Putamen (tissue), 1 donor: ENCODE data around the gene TRMT1.
"Not testable (repeated sequence)": the region's sequence is repeated elsewhere in the genome, so short reads cannot be mapped to it uniquely, and the experiment has no call there.

Experiments
- DNase-seq: peaks from one replicate; pipeline ENCODE4 v3.0.0-alpha.2; 2016; ENCODE audit warnings: low spot score

The TRMT1 gene

GRCh38 chr19:13116282-13117175 lies at the start of gene TRMT1:
Gene TRMT1 (minus strand): TSS chr19:13116740. CDS start chr19:13116399, 341 bp downstream.
- DNase-seq = peak; percentile 91

GRCh38 chr19:13166151-13166550 lies 49.6 kb upstream of the TRMT1 start:
- not testable (repeated sequence) for DNase-seq

DNA sequence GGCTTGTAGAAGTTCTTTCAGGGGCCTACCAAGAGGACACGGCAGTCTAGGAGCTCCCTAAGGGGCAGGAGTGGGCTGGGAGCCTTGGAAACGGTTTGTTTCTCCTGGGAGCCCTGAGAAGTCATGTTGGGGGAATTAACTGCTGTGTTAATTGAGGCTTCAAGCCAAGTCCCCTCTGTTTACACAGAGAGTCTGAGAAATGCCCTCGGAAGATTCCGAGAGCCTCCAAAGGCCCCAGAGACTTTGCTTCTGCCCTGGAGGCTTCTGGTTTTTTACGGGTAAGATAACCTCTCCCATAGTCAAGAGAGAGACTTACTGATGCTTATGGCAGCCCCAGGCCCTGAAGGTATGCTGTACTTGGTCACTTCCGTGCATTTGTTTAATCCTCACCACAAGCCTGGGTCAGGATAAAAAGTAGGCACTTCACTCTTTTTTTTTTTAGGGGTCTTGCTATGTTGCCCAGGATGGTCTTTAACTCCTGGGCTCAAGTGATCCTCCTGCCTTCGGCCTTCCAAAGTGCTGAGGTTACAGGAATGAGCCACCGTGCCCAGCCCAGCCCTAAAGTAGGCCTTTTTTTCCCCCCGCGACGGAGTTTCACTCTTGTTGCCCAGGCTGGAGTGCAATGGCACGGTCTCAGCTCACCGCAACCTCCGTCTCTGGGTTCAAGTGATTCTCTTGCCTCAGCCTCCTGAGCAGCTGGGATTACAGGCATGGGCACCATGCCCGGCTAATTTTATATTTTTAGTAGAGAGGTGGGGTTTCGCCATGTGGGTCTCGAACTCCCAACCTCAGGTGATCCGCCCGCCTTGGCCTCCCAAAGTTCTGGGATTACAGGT lies 48.8 kb upstream of the TRMT1 start:
- DNase-seq = no peak

GRCh38 chr19:13164343-13165161 lies 48.0 kb upstream of the TRMT1 start:
- DNase-seq = no peak

DNA sequence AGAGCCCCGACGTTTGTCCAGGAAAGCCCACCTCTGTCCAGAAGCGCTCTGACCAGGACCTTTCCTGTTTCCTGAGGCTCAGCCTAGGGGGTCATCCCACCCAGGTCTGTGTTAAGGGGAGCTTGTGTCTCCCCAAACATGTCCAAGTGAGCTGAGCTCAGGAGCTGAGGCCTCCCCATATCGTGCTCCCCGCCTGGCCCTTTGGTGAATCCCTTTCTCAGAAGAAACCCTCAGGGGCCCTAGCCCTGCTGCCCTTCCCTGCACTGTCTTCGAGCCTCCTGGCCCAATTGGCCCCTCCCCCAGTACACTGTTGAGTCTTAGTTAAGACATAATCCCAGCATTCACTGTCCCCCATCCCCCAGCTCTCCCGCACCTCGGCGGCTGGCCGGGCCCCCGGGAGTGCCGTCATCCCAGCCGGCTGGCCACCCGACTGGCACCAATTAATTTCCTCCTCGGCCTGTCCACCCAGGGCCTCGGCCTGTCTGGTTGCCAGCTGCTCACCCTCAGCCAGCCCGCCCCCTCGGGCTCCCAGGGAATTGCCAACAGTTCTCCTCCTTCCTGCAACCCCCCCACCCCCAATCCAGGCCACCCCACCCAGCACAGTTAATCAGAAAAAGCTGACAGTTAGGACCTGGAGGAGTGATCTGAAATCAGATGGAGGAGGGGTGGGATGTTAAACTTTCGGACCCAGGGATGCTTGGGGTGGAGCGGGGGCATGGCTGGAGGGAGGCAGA lies 47.2 kb upstream of the TRMT1 start:
- DNase-seq = peak; percentile 22

DNA sequence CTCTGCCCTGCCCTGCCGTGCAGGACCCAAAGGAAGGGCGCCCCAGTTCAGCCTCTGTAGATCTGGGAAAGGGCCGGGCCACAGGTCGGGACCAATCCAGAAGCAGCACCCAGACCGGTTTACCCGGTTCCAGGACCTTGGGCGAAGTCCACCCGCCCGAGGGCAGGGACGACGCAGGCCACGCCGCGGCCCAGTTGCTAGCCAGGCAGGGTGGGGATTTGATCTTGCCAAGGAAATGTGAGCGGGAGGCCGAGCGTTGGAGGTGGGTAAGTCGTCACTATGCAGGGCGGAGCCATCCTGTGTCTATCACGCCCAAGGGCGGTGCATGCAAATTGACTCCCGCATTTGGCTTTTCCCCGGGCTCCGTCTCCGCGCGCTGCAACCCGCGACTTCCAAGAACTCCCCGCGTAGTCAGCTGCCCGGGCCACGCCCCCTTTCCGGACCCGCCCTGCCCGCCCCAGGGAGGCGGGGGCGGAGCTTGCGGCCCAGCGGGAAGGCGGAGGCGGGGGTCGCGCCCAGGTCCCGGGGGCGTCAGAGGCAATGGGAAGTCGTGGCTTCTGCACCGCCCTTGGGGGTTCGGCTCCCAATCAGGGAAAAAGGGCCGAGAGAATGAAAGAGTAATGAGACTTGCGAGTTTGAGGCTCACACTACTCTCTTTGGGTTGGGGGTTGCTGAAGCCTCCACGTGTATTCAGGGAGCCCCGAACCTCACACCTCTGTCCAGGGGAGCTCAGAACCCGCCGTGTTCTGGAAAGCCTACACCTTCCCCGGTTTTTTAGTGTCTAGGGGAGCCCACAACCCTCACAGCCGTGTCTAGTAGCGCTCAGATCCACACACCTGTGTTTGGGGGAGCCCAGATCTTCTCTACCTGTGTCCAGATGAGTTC lies 46.4 kb upstream of the TRMT1 start:
- peak; percentile 89 for DNase-seq

DNA sequence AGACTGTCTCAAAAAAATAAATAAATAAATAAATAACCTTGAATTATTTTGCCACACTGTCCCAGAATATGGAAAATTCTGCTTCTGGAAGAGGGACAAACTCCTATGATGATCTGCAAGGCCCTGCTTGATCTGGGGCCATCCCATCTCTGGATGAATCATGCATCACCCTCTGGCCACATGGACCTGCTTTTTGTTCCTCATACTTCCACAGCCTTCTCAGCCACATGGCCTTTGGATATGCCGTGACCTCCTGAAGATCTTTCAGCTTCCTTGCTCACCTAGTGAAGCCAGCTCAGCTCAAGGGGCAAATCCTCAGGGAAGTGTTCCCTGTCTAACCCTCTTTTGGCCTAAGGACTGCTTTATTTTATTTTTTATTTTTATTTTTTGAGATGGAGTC lies 44.0 kb upstream of the TRMT1 start:
- no peak for DNase-seq

- DNase-seq = no peak
Measured at GRCh38 chr19:13159713-13160112, 43.2 kb upstream of the TRMT1 start.

- peak; percentile 42 for DNase-seq
Measured at GRCh38 chr19:13155472-13156359, 39.2 kb upstream of the TRMT1 start.

DNA sequence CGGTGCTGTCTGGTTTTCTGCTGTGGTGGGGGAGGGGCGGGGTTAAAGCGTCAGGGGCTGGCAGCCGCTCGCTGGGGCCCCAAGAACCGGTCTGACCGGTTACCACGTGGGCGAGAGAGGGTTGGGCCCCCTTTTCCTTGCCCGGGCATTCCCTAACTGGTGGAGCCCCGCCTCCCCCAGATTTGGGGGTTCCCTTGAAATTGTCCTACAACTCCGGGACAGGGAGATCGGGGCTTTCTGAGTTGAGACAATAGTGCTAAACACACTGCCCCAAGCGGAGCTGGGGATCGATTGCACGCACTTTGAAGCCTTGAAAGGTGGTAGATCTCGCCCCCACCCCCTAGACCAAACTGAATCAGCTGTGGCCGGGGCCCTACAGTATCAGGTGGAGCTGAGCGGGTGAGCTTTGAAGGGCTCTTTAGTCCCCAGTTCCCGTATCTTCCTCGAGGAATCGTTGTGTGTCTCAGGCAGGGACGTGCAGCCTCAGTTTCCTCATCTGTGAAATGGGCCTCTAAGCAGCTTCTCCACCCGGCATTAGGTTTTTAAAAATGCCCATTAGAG lies 38.5 kb upstream of the TRMT1 start:
- DNase-seq = peak; percentile 32

DNA sequence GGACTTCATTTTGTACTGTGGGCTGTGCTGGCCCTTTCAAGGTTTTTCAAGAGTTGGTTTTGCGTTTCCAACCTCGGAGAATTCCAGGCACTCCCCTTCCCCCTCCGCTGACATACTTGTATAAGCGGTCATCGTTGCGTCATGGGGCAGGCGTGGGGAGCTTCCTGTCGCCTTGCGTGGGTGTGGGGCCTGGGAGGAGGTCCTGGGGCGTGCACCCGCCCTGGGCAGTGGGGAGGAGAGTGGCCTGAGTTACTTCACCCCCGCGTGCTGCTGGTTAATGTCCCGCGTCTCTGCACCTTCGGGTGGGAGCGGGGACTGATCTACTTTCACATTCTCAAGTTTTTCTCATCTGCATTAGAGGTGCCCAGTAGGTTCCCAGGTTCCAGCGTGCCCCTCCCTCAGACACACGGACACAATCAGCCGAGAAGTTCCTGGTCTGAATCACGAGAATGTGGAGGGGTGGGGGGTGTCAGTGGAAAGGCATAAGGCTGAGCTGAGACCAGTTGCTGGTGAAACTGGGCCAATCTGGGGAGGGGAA lies 37.8 kb upstream of the TRMT1 start:
- peak; percentile 45 for DNase-seq

DNA sequence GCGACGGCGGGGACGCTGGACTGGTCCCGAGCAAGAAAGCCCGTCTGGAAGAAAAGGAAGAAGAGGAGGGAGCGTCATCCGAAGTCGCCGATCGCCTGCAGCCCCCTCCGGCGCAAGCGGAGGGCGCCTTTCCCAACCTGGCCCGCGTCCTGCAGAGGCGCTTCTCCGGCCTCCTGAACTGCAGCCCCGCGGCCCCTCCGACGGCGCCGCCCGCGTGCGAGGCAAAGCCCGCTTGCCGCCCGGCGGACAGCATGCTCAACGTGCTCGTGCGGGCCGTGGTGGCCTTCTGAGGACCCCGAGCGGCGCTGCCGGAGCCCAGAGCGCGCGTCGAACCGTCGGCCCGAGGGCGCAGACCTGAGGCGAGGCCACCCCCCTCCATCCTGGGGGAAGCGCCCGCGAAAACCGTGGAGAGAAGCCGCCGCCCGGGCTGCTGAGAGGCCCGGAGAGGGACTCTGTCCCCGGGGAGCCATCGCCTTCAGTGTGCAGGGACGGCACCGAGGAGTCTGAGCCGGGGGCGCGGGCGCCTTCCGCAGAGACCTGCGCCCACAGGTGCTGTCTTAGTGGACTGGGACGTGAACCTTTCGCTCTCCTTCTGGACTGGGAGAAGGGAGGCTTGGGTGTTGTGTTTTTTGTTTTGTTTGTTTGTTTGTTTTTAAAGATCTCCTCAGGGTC lies 37.2 kb upstream of the TRMT1 start:
- no peak for DNase-seq

DNA sequence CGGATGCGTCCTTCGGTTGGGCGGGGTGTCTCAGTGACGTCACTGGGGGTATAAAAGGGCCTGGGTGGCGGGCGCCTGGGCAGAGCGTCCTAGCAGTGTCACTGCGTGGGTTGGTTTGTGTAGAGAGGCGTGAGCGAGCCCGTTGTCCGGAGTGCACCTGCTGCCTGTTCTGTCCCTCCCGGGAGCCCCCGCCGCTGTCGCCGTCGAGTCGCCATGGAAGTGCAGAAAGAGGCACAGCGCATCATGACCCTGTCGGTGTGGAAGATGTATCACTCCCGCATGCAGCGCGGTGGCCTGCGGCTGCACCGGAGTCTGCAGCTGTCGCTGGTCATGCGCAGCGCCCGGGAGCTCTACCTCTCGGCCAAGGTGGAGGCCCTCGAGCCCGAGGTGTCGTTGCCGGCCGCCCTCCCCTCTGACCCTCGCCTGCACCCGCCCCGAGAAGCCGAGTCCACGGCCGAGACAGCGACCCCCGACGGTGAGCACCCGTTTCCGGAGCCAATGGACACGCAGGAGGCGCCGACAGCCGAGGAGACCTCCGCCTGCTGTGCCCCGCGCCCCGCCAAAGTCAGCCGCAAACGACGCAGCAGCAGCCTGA lies 36.5 kb upstream of the TRMT1 start:
- peak; percentile 95 for DNase-seq

DNA sequence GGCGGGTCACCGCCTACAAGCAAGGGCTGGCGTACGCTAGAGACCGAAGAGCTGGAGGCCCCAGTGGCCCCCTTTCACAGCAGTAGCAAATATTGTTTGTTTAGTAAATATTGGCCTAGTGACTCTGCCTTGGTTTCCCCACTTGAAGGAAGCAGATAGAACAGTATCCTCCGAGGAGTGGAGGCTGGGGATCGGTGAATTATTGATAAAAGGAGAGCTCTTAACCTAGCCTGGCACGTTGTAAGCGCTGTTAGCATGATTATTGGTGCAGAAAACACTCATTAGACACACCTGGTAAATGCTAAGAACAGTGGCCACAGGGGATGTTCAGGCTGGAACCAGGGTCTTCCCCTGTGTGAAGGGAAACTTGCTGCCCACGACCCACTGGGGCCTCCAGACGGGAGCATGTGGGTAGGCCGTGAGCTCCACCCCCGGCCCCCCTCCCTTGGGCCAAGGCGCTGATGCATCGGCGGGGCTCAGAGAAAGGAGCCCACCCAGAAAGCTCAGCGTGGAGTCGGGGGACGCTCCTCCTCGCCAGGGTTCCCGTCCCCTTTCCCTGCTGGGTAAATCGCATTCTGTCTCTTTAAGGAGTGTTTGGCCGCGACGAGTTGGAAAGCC lies 35.9 kb upstream of the TRMT1 start:
- no peak for DNase-seq

- DNase-seq = peak; percentile 97
Measured at GRCh38 chr19:13151605-13152355, 35.2 kb upstream of the TRMT1 start.

DNA sequence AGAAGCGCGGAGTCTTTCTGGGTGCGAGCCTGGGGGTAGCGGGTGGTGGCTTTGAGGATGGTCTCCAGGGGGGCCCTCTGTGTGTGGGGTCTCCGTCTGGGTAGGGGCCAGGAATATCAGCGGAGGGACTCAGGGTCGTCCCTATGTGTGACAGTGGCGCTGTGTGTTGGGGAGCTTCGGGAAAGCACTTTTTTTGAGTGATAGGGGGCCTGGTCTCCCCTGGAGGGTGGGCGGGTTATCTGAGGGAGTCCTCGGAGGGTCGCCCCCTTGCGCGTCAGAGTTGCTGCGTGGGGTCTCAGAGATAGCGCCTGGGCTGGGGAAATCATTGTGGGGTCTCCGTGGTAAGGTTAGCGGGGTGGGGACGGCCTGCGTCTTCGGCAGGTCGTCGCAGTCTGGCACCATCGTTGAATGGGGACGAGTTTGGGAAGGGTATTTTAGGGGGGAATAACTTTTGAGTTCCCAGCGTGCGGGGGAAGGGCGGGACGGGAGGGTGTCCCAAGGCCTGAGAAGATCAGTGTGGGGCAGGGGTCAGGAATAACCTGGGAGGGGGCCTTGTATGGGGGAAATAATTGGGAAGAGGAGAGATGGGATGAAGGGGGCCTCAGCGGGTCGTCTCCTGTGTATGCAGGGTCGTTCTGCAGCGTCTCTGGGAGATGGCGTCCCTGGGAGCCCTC lies 34.5 kb upstream of the TRMT1 start:
- DNase-seq = no peak
